ENCODE measurements around the gene HDAC3. TPM values are rescaled to one million over a fixed set of nuclear protein-coding genes. Genes with fewer than 3 reads are reported as not detected.

HDAC3 gene
- total and polyA plus RNA-seq, 2 donors (not counting 1 experiment from before 2014, with no cell fraction given), result 85.5 to 94.0 TPM

GRCh38 chr5:141574122-141574510, 62.5 kb downstream of the HDAC3 start:
- peaks cover 13% of the 10 kb centered on the region for H3K4me1 Mint-ChIP-seq
- H3K36me3 ChIP-seq (replicated peaks in 1 of 2; ENCODE audit: control extremely low read depth in 1 of 2, control insufficient read depth in 1 of 2, extremely low read depth in 1 of 2, insufficient read depth in 2 of 2, low read length in 1 of 2), result peaks cover 28 to 78% of the 10 kb centered on the region in 2 experiments
- H3K27me3 Mint-ChIP-seq, result no peaks in the 10 kb centered on the region
- TF ChIP-seq EZH2 (IDR thresholded peaks at IDR 0.05; ENCODE audit: borderline replicate concordance, insufficient read depth, low read depth, low read length, poor library complexity, severe bottlenecking), result no peak
- TF ChIP-seq CTCF (IDR thresholded peaks at IDR 0.05), result no peak
- H2AFZ ChIP-seq (ENCODE audit: insufficient read depth, low read depth, low read length, poor library complexity, severe bottlenecking), result no peak overlapping the region
- no peaks in the 10 kb centered on the region for H3K27me3 ChIP-seq (replicated peaks in 1 of 4; ENCODE audit: control extremely low read depth in 1 of 4, control insufficient read depth in 3 of 4, insufficient read depth in 4 of 4, low read length in 3 of 4)
- POLR2A ChIA-PET, result no interaction called here
- CTCF ChIA-PET, result interaction anchor here (1.4 kb wide), 1 partner anchor 28 kb away, joined by 4 read pairs; no protein-coding TSS in a partner anchor
- H3K27ac Mint-ChIP-seq, result no peak overlapping the region
- H3K4me3 ChIP-seq (ENCODE audit: control extremely low read depth in 1 of 5, extremely low read depth in 1 of 5, insufficient read depth in 1 of 5, low read depth in 2 of 5, low read length in 4 of 5), result no peak overlapping the region
- DNase-seq (no peak), ATAC-seq (ENCODE audit: low read depth) (no peak)
- no peaks in the 10 kb centered on the region for H3K9me3 Mint-ChIP-seq (ENCODE audit: insufficient read depth)
- WGBS (ENCODE audit: insufficient coverage), result no CpG with 5 or more reads among the region's 2 CpGs
- H3K9ac ChIP-seq (ENCODE audit: low read length), result no peak overlapping the region
- H3K4me3 Mint-ChIP-seq, result no peak overlapping the region
- no peaks in the 10 kb centered on the region for H3K9me3 ChIP-seq (ENCODE audit: control extremely low read depth in 1 of 3, control insufficient read depth in 2 of 3, insufficient read depth in 1 of 3, low read length in 2 of 3)
- peaks cover 8% of the 10 kb centered on the region for H3K79me2 ChIP-seq (ENCODE audit: control insufficient read depth, insufficient read depth, low read length)
- intact Hi-C loops (cut with micrococcal nuclease), result no loop called here
- no peak overlapping the region for H3K27ac ChIP-seq (ENCODE audit: low read length in 2 of 2)
- no peaks in the 10 kb centered on the region for H4K20me1 ChIP-seq (ENCODE audit: control insufficient read depth, insufficient read depth, low read length, poor library complexity, severe bottlenecking)
- peaks cover 11% of the 10 kb centered on the region in 2 donors for H3K4me1 ChIP-seq (ENCODE audit: control insufficient read depth in 2 of 2, insufficient read depth in 2 of 2, low read length in 2 of 2)
- H3K4me2 ChIP-seq (replicated peaks; ENCODE audit: low read depth, low read length, poor library complexity, severe bottlenecking), result no peak overlapping the region

- Histone ChIP-seq H3K4me2 (replicated peaks; ENCODE audit: low read depth, low read length, poor library complexity, severe bottlenecking) (no peak overlapping the region), H3K27ac (ENCODE audit: low read length in 2 of 2) (no peak overlapping the region), H3K79me2 (ENCODE audit: control insufficient read depth, insufficient read depth, low read length) (peaks cover 8% of the 10 kb centered on the region), H3K9ac (ENCODE audit: low read length) (no peak overlapping the region), H3K4me1 (ENCODE audit: control insufficient read depth in 2 of 2, insufficient read depth in 2 of 2, low read length in 2 of 2) (peaks cover 11% of the 10 kb centered on the region in 2 donors), H3K27me3 (replicated peaks in 1 of 4; ENCODE audit: control extremely low read depth in 1 of 4, control insufficient read depth in 3 of 4, insufficient read depth in 4 of 4, low read length in 3 of 4) (no peaks in the 10 kb centered on the region), H4K20me1 (ENCODE audit: control insufficient read depth, insufficient read depth, low read length, poor library complexity, severe bottlenecking) (no peaks in the 10 kb centered on the region), H3K36me3 (replicated peaks in 1 of 2; ENCODE audit: control extremely low read depth in 1 of 2, control insufficient read depth in 1 of 2, extremely low read depth in 1 of 2, insufficient read depth in 2 of 2, low read length in 1 of 2) (peaks cover 25 to 78% of the 10 kb centered on the region in 2 experiments), H3K4me3 (ENCODE audit: control extremely low read depth in 1 of 5, extremely low read depth in 1 of 5, insufficient read depth in 1 of 5, low read depth in 2 of 5, low read length in 4 of 5) (no peak overlapping the region), H2AFZ (ENCODE audit: insufficient read depth, low read depth, low read length, poor library complexity, severe bottlenecking) (no peak overlapping the region), H3K9me3 (ENCODE audit: control extremely low read depth in 1 of 3, control insufficient read depth in 2 of 3, insufficient read depth in 1 of 3, low read length in 2 of 3) (no peaks in the 10 kb centered on the region)
- TF ChIP-seq EZH2 (IDR thresholded peaks at IDR 0.05; ENCODE audit: borderline replicate concordance, insufficient read depth, low read depth, low read length, poor library complexity, severe bottlenecking) (no peak), CTCF (IDR thresholded peaks at IDR 0.05) (no peak)
- ChIA-PET CTCF (interaction anchor here (1.5 kb wide), 1 partner anchor 10 kb away, joined by 6 read pairs; no protein-coding TSS in a partner anchor), POLR2A (no interaction called here)
- intact Hi-C loops (cut with micrococcal nuclease), result no loop called here
- 100% methylated on average over 3 of the region's 4 CpGs for WGBS (ENCODE audit: insufficient coverage)
- H3K27me3 Mint-ChIP-seq, result no peaks in the 10 kb centered on the region
- ATAC-seq (ENCODE audit: low read depth), result no peak
- H3K4me3 Mint-ChIP-seq, result no peak overlapping the region
- H3K9me3 Mint-ChIP-seq (ENCODE audit: insufficient read depth), result no peaks in the 10 kb centered on the region
- H3K4me1 Mint-ChIP-seq, result peaks cover 13% of the 10 kb centered on the region
- no peak overlapping the region for H3K27ac Mint-ChIP-seq
- no peak for DNase-seq
Measured at GRCh38 chr5:141573489-141574121, 63.0 kb downstream of the HDAC3 start.

Measured in B cell (primary cell).